HT1080 (cell line): ENCODE results near the gene C1orf174. TPM values are rescaled to one million over a fixed set of nuclear protein-coding genes. Genes with fewer than 3 reads are reported as not detected.
"Not testable (repeated sequence)": the region's sequence is repeated elsewhere in the genome, so short reads cannot be mapped to it uniquely, and the experiment has no call there.

ENCODE experiments used
- DNase-seq: peaks from one replicate; pipeline ENCODE4 v3.0.0-alpha.2; 2015; ENCODE audit warnings: low read depth
- total RNA-seq: library from RNA; depleted of rRNA; stranded (reverse); fragments of >200 nt; shearing (Covaris generic); gene quantifications from 2 replicates; pipeline ENCODE4 v1.2.3, GENCODE V29; 2014

The C1orf174 gene
- total RNA-seq, 1 experiment from 2014 or later, result 81.2 TPM

DNA sequence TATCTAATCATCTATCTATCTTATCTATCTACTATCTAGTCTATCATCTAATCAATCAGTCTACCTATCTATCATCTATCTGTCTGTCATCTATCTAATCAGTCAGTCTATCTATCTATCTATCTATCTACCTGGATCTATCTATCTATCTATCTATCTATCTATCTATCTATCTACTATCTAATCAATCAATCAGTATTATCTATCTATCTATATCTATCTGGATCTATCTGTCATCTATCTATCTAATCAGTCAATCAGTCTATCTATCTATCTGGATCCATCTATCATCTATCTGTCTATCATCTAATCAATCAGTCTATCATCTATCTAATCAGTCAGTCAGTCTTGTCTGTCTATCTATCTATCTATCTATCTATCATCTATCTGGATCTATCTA is 26.9 kb upstream of the C1orf174 start:
- no peak for DNase-seq

DNA sequence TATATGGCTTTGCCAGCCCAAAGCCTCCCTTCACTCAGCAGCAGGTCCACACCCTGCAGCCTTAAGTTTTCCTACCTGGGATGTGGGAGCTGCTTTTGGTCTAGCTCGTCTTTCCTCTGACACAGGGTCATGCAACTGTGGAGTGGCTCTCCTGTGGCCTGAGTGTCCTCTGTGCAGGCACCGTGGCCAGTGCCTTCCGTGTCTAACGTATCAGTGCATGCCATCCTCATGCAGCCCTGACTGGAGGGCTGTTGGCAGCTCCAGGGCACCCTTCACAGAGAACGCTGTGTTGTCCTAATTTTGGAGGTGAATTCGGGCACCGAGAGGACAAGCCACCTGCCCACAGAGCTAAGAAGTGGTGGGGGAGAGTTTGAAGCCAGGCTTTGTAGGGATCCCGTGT is 25.7 kb upstream of the C1orf174 start:
- DNase-seq, result no peak

- DNase-seq, result no peak
Observed at GRCh38 chr1:3925256-3925655, 25.2 kb upstream of the C1orf174 start.

GRCh38 chr1:3924825-3925220 is 24.8 kb upstream of the C1orf174 start:
- peak; percentile 57 for DNase-seq

DNA sequence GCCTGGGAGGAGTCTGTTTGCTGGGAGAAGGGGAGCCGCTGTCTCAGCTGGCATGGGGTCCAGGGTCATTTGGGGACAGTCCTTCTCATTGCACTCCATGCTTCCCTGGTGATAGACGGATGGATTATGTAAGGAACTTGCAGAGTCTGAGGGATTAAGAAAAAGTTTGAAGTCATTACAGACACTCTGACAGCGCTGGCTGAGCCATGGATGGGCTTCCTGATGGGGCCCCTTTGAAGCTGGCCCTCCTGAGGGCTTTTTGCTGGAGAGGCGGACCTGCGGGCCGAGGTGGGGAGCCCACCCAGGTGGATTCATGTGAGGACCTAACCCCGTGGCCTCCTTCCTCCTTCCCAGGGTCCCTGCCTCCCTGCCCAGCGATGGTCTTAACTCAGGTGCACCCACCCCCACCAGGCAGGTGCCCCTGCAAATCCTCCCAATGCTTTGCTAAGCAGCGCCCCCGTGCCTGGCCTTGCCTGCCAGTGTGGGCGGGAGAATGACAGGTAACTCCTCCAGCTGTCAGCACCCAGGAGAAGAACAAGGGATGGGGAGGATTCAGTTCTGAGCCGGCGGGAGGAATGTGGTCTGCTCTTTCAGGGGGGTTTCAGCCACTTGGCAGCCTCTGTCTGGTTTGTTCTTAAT is 24.2 kb upstream of the C1orf174 start:
- no peak for DNase-seq

- no peak for DNase-seq
Observed at GRCh38 chr1:3923378-3924185, 23.5 kb upstream of the C1orf174 start.

- no peak for DNase-seq
Observed at GRCh38 chr1:3922851-3923250, 22.8 kb upstream of the C1orf174 start.

DNA sequence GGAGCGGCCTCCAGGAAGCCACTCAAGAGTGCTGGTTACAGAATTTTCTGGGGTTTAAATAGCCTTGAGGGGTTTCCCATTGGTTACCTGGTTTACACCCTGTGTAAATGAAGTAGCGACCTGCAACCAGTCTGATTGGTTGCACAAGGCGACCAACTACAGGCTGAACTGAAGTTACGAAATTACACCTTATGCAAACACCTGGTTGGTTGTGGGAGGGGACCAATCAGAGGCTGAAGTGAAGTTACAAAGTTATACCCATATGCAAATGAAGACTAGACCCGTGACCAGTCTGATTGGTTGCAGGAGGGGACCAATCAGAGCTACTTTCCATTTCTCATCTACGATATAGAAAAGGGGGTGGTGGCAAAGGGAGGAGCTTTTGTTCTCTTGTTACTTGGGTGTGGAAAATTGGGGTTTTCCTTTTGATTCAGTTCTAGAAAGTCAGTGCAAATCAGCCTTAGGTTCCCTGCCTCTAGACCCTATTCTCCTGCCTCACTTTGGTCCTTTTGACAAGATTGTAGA is 22.2 kb upstream of the C1orf174 start:
- DNase-seq, result no peak

DNA sequence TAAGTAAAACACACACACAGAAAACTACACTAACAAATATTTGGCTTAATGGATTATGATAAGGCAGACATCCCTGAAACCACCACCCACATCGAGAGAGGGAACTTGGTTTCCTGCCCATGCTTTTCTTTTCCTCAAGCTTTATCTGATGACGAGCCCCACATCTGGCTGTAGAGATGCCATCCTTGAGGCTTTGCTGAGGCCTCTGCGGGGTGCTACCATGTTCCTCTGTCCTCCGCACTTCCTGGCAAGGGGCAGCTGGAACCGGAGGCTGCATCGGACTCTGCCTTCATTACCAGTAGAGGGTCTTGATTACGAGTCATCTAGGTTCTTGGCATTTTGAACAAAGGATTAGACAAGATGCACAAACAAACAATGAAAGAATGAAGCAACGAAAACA is 21.7 kb upstream of the C1orf174 start:
- no peak for DNase-seq

GRCh38 chr1:3919706-3920105 is 19.6 kb upstream of the C1orf174 start:
- DNase-seq, result no peak

- DNase-seq, result no peak
Observed at GRCh38 chr1:3918966-3919611, 19.0 kb upstream of the C1orf174 start.

DNA sequence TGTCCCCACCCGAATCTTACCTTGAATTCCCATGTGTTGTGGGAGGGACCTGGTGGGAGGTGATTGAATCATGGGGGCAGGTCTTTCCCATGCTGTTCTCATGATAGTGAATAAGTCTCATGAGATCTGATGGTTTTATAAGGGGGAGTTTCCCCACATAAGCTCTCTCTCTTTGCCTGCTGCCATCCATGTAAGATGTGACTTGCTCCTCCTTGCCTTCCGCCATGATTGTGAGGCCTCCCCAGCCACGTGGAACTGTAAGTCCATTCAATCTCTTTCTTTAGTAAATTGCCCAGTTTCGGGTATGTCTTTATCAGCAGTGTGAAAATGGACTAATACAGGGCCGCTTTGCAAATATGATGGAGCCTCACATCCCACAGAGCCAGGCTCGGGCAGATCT is 18.3 kb upstream of the C1orf174 start:
- not testable (repeated sequence) for DNase-seq

DNA sequence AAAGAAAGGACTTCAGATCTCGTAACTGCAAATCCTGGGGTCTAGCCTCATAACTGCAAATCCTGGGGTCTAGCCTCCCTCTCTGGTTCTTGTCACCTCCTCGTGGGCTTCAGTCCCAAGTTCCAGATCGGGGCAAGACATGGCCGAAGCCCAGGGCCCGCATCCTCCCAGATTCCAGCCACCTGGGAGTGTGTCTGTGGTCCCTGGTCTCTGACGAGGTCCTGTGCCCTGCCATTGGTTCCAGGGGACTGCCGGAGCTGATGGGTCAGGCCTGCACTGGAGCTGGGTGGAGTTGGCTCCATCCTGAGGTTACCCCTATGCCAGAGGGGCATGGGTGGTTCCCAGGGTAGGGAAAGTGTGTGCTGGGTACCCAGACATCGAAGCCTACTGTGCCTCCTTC is 17.7 kb upstream of the C1orf174 start:
- no peak for DNase-seq

DNA sequence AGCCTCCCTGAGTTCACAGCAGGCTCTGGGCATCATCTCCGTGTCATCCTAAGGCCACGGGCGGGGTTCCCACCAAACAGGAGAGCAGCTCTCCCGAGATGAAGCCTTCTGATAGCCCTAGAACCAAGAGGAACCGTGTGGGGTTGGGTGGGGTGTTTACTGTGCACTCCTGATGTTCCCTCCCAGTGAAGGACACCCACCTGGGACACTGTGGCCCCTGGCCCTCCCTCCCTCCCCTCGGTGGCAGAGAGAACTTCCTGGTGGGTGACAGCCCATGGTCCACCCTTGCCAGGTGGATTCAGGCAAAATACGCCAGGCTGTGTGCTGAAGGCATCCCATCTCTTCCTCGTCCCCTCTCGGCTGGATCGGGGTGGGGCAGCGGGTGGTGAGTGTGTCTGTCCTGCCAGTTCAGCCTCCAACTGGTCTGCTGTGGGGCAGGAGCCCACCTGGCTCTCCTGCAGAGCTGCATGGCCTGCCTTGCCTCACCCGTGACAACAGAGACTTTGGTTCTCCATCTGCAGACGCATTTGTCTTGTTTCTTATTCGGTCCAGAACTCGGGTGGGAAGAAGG is 15.6 kb upstream of the C1orf174 start:
- DNase-seq, result no peak

DNA sequence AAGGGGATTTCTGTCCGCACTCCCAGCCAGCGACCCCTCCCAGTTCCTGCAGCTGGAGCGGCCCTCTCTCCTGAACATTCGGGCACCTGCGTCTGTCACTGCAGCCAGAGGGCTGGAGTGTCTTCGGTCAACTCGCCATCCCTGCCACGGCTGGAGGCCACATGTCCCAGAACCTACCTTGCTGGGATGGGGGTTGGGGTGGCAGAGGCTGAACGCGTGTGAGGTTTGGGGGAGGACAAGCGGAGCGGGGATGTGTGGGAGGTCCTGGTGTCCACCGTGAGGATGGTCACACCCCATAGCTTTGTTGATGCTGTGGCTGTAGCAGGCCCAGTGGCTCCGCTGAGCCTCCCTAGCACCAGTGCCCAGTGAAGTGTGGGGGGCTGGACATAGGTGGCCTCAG is 14.8 kb upstream of the C1orf174 start:
- DNase-seq, result no peak

GRCh38 chr1:3914331-3914851 is 14.3 kb upstream of the C1orf174 start:
- no peak for DNase-seq

GRCh38 chr1:3912809-3913685 is 13.0 kb upstream of the C1orf174 start:
- no peak for DNase-seq

DNA sequence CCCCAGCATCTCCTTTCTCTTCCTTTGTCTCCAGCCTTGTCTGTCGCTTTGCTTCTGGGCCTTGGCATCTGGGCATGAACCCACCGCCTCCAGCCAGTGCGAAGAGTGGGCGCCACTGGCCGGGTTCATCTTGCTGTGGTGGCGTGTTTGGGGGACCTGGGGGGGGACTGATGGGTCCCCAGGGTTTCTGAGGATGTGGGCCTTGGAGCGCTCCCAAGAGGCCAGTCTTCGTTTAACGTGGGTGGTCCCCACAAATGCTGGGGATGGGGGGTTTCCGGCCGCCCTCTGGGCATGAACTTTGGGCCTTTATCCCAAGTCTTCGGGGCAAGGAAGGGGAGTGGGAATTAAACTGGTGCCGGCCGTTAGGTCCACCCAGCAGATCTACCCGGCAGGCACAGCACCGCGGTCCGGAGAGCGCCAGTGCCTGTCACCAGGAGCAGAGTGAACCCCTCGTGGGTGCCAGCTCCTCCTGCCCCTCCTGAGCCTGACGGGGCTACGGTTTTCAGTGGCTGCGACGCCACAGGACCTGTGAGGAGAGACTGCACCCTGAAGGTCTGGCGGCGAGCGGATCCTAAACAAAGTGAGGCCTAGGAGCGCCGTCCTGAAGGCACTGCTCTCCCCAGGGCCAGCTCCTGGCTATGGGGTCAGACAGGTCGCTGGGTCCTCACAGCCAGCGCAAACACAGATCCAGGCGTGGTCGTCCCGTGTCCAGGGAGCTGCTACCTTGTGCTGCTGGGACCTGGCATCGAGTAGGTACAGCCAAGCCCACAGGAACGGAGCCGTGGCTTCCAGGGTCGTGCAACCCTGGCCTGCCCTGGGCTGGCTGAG is 12.1 kb upstream of the C1orf174 start:
- no peak for DNase-seq
